ENCODE data around the gene FTMT.

DNA sequence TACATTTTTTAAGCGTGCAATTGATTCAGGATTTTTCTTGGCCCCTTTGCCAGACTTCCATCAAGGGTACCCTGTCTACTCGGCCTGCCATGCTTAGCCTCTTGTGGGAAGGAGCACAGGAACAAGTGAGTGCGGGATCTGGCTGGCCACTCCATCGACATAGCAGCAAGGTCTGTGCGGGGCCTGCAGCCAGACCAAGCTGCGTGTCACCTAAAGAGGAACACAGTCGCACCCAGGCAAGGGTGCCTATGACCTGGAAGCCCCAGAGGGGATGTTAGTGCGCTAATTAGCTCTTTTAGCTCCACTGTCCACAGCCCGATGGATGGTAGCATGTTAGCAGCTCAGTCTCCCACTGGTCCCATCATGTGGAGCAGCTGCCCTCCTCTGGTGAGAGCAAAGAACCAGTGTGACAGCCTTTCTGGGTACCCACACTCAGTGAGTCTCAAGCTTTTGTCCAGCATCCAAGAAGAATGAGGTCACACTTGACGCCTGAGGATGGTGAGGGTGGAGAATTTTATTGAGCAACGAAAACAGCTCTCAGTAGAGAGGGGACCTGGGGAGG is 38.7 kb downstream of the FTMT start:
- TF ChIP-seq, protein P1, sequence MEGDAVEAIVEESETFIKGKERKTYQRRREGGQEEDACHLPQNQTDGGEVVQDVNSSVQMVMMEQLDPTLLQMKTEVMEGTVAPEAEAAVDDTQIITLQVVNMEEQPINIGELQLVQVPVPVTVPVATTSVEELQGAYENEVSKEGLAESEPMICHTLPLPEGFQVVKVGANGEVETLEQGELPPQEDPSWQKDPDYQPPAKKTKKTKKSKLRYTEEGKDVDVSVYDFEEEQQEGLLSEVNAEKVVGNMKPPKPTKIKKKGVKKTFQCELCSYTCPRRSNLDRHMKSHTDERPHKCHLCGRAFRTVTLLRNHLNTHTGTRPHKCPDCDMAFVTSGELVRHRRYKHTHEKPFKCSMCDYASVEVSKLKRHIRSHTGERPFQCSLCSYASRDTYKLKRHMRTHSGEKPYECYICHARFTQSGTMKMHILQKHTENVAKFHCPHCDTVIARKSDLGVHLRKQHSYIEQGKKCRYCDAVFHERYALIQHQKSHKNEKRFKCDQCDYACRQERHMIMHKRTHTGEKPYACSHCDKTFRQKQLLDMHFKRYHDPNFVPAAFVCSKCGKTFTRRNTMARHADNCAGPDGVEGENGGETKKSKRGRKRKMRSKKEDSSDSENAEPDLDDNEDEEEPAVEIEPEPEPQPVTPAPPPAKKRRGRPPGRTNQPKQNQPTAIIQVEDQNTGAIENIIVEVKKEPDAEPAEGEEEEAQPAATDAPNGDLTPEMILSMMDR (IDR thresholded peaks at IDR 0.05; ENCODE audit: insufficient read depth, low read length), result no peak
- TF ChIP-seq, protein P2, sequence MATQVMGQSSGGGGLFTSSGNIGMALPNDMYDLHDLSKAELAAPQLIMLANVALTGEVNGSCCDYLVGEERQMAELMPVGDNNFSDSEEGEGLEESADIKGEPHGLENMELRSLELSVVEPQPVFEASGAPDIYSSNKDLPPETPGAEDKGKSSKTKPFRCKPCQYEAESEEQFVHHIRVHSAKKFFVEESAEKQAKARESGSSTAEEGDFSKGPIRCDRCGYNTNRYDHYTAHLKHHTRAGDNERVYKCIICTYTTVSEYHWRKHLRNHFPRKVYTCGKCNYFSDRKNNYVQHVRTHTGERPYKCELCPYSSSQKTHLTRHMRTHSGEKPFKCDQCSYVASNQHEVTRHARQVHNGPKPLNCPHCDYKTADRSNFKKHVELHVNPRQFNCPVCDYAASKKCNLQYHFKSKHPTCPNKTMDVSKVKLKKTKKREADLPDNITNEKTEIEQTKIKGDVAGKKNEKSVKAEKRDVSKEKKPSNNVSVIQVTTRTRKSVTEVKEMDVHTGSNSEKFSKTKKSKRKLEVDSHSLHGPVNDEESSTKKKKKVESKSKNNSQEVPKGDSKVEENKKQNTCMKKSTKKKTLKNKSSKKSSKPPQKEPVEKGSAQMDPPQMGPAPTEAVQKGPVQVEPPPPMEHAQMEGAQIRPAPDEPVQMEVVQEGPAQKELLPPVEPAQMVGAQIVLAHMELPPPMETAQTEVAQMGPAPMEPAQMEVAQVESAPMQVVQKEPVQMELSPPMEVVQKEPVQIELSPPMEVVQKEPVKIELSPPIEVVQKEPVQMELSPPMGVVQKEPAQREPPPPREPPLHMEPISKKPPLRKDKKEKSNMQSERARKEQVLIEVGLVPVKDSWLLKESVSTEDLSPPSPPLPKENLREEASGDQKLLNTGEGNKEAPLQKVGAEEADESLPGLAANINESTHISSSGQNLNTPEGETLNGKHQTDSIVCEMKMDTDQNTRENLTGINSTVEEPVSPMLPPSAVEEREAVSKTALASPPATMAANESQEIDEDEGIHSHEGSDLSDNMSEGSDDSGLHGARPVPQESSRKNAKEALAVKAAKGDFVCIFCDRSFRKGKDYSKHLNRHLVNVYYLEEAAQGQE (IDR thresholded peaks at IDR 0.05; ENCODE audit: insufficient replicate concordance, low read depth), result no peak
- TF ChIP-seq GABPA (IDR thresholded peaks at IDR 0.05; ENCODE audit: low read depth) (no peak), POLR2AphosphoS5 (IDR thresholded peaks at IDR 0.05; ENCODE audit: low read depth) (no peak), SPI1 (IDR thresholded peaks at IDR 0.05; ENCODE audit: borderline replicate concordance, low read depth) (no peak)
